B cell (primary cell): ENCODE measurements around the gene FERMT3.

ENCODE experiments used
- EZH2 ChIP-seq: IDR thresholded peaks from 2 replicates; pipeline ENCODE4 v1.6.1; 2012; ENCODE audit warnings: borderline replicate concordance, low read depth, mild to moderate bottlenecking, moderate library complexity, low read length; ENCODE audit not compliant: insufficient read depth, poor library complexity, severe bottlenecking
- TF ChIP-seq, protein P1 (sequence below): fragments of 200-600 bp; IDR thresholded peaks from one replicate; pipeline ENCODE4 v1.8.0; 2022; ENCODE audit warnings: antibody characterized with exemption, mild to moderate bottlenecking

- TF ChIP-seq, protein P1, sequence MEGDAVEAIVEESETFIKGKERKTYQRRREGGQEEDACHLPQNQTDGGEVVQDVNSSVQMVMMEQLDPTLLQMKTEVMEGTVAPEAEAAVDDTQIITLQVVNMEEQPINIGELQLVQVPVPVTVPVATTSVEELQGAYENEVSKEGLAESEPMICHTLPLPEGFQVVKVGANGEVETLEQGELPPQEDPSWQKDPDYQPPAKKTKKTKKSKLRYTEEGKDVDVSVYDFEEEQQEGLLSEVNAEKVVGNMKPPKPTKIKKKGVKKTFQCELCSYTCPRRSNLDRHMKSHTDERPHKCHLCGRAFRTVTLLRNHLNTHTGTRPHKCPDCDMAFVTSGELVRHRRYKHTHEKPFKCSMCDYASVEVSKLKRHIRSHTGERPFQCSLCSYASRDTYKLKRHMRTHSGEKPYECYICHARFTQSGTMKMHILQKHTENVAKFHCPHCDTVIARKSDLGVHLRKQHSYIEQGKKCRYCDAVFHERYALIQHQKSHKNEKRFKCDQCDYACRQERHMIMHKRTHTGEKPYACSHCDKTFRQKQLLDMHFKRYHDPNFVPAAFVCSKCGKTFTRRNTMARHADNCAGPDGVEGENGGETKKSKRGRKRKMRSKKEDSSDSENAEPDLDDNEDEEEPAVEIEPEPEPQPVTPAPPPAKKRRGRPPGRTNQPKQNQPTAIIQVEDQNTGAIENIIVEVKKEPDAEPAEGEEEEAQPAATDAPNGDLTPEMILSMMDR: no peak
- TF ChIP-seq EZH2: no peak
These were observed 34.6 kb downstream of the FERMT3 start for GRCh38 chr11:64241241-64241490.
